GM19452 (cell line): ENCODE measurements around the gene FRMD3.

ENCODE experiments used
- ATAC-seq: cut with Tn5 transposase; IDR thresholded peaks from one replicate; pipeline ENCODE4 v1.9.1; 2021; ENCODE audit not compliant: unreplicated experiment

The FRMD3 gene

DNA sequence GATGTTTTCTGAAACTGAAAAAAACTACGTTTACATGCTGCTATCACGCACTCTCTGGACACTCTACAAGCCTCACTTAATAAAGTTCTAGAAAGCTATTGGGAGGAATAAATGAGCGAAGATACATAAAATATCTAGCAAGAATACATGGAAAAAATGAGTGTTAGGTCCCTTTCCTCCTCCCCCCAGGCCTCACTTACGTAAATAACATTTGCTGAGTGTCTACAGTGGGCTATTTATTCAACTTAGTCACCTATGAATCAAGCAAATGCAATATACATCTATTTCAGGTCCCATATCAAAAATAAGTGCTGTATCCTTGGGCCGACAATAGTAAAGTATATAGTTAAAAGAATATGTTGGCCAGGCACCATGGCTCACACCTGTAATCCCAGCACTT, 62.5 kb downstream of the FRMD3 start:
- ATAC-seq = no peak

DNA sequence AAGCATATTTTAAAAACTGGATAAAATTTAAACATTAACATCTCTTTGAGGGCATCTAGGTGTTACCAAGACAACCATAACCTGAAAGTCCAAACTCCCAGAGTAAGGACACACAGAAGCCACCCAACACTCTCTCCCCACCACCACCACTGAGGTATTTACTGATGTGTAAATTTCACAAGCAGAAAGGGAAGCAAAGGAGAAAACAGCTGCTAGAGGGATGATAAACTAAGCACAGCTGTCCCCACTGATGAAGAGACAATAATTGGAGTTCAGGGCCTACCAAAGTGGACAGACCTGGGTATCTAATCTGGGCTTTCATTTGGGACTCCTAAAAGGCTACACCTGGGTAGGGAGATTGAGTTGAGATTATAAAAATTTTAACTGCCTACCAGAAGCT, 63.6 kb downstream of the FRMD3 start:
- ATAC-seq = no peak

- ATAC-seq = peak; percentile 94
Observed at GRCh38 chr9:83473488-83473971, 64.7 kb downstream of the FRMD3 start.

- ATAC-seq = no peak
Observed at GRCh38 chr9:83472764-83473163, 65.4 kb downstream of the FRMD3 start.

- no peak for ATAC-seq
Observed at GRCh38 chr9:83472221-83472665, 66.0 kb downstream of the FRMD3 start.

DNA sequence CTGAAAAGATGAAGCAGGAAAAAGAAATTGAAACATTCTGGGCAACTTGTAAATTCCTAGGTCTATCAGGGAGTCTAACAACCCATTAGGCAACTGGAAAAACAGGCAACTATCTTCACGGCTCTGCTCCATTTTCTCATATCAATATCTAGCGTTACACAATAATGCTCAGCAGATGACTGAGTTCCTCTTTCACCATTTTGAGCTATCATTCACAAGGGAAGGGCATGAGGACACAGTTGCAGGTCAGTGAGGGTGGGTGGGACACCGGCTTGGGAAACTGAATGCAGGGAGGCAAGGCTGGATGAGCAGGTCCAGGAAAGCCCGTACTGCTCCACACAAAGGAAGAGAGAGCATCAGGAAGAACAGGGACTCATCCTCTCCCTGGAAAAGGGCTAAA, 67.0 kb downstream of the FRMD3 start:
- ATAC-seq = no peak

DNA sequence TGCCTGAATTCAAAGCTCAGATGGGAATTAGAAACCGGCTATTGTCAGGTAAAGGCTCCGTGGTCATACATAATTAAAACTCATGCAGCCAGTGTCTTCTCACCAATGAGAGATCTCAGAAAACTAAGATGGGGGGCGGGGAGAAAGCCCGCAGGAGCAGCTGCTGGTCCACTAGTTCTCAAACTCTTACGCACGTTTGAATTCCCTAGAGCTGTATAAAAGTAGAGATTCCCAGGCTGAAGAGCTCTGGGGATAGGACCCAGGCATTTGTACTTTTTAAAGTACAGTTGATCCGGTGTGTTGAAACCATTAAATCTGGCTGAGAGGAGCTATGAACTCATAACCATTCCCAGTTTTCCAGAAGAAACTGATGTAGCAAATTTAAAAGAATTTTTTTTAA, 68.5 kb downstream of the FRMD3 start:
- no peak for ATAC-seq

DNA sequence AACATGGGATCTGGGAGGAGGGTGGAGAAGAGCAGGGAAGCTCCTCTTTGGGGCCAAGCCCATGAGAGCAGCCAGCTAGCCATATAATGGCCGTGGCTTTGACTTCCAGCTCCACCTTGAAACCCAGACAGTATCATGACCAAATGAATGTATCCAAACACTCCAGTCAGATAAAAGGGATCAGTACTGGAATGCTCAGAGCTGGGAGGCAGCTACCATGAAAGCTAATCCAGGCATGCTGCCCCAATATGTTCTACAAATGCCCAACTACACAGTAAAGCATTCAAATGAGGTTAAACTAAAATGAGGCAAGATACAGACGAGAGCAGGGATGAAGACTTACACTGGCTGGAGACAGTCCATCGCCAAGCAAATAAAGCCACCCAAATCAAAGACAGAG, 69.4 kb downstream of the FRMD3 start:
- ATAC-seq = no peak

DNA sequence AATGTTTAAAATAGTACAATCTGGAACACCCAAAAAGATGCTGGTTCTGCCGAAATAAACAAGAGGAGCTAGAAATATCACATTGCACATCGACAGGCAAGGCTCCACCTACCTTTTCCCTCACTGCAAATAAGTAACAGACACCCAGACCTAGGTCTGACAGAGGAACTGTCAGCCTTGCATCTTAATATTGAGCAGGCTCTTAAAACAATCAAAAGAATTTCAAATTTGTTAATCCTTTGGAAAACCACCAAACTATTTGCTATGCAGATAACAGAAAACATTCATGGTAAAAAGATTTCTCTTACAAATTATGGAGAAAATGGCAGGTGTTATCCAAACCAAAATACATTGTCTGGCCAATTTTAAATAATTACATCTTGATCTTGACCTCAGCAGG, 71.3 kb downstream of the FRMD3 start:
- no peak for ATAC-seq

DNA sequence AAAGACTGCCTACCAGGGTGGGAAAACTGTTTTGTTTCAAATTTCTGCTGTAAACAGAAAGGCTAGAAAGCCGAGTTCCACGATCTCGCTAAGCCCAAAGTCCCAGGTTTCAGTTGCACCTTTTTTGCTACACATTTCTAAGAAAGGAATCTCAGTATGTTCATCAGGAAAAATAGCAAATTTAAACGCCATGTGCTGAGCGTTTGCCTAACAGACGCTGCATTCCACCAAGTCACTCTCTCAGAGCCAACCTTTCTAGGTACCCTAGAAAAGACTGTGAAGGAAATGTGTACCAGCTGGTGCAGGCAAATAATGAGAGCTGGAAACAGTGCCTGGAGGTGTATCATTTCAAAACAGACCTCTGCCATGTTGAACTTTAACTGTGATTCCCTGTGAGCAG, 71.8 kb downstream of the FRMD3 start:
- ATAC-seq = no peak

GRCh38 chr9:83459830-83460229, 78.4 kb downstream of the FRMD3 start:
- no peak for ATAC-seq

DNA sequence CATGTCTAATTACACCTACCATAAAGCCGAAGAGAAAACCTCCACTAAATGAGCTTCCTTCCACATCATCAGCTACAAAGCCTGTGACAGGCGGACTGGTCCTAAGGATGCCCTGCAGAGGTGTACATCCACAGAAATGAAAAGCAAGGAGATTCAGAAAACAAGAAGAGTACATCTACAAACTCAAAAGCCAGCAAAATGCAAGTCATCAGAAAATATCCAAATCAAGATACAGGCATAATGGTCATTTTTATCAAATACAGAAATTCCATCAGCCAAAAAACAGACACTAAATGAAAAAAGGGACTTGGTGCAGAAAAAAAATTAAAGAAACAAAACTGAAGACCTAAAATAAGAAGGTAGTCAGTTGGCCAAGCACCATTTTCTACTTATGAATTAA, 79.7 kb downstream of the FRMD3 start:
- no peak for ATAC-seq

- ATAC-seq = no peak
Observed at GRCh38 chr9:83457005-83457404, 81.2 kb downstream of the FRMD3 start.

GRCh38 chr9:83456226-83456625, 82.0 kb downstream of the FRMD3 start:
- ATAC-seq = no peak

DNA sequence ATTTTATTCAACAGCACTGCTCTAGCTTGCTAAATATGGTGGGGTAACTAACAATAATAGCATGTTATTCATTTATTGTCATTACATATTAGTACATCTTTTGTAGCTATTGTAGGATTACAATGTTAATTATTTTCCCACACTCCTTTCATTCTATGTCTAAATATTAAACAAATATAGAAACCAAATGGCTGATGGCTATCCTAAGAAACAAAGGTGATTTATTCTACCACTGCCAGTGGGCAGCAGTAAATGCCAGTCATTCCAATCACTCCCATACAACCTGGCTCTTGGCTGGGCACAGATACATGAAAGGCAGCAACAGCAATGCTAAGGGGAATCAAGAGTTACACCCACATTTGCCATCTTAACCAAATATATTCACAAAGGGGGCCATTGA, 84.1 kb downstream of the FRMD3 start:
- ATAC-seq = no peak

- no peak for ATAC-seq
Observed at GRCh38 chr9:83451308-83451707, 86.9 kb downstream of the FRMD3 start.

GRCh38 chr9:83449983-83450382, 88.2 kb downstream of the FRMD3 start:
- no peak for ATAC-seq

- ATAC-seq = no peak
Observed at GRCh38 chr9:83449166-83449565, 89.0 kb downstream of the FRMD3 start.

DNA sequence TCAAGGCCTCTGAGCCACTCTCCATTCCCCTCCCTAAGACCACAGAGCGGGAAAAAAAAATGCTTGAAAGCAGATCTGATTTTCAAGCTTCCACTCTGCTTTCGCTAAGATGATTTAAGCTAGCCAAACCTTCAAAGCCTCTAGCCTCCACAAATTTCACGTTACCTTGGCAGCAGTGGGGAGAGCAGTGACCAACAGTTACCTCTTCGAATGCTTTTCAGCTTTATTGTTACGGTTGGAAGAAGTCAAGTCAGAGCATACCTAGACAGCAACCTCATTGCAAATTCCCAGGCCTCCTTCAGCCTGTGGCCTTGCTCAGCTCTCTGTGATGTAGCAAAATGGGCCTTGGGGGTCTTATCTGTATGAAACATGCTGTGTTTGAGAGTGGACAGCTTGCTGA, 89.6 kb downstream of the FRMD3 start:
- ATAC-seq = no peak

DNA sequence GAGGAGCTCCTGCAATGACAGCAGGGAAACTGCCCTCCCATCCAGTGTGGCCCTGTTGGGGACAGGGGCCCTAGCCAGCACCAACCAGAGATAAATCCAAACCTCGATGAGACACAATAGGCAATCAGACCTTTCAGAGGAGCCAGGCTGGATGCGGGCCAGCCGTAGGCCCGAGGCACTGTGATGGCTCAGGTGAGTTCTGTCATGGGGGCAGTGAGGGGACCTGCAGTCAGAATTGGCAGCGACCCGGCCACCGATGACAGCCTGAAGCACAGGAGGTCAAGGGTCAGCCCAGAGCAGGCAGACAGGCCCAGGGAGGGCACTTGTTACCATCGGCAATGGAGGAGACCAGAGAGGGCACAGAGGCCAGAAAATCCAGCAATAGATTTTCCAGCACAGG, 90.8 kb downstream of the FRMD3 start:
- ATAC-seq = no peak

GRCh38 chr9:83445703-83446265, 92.4 kb downstream of the FRMD3 start:
- ATAC-seq = no peak

DNA sequence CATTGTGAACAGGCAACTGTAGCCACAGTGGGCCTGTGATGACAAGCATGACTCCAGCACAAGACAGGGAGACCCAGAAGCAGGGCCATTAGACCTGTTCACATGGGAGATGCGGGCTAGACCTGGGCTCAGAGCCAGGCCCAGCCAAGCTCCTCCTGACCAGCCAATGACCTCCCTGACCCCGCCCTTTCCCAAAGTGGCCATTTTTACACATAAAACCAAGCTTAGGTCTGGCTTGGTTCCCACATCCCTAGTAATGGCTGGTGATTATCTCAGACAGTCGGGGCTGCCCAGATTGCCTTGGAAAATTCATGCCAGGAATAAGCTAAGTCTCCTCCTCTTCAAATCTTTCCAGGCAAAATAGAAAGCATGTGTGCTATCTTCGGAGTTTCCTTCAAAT, 94.1 kb downstream of the FRMD3 start:
- no peak for ATAC-seq

DNA sequence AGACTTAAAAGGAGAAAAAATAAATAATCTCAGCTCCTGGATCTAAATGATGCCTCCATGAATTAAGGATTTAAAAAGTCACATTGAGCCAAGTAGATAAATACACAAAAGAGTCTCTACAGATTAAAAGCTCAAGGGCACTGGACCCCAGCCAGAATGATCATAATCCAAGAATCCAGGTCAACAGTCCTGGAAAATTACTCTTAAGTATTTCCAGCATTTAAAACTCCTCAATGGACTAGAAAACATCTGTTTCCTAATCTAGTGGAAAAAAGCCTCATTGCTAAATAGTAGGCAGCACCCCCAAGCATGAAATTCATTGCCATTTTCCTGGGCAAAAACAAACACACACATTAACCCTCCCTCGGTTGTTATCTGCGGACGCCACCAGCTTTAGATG, 96.8 kb downstream of the FRMD3 start:
- ATAC-seq = no peak

GRCh38 chr9:83440641-83441040, 97.6 kb downstream of the FRMD3 start:
- ATAC-seq = no peak
